CD14-positive monocyte (primary cell): ENCODE data around the gene ARHGEF6. TPM values are rescaled to one million over a fixed set of nuclear protein-coding genes. Genes with fewer than 3 reads are reported as not detected.
A peak's percentile ranks its signal among the peaks of the same experiment; 100 is the strongest.

Experiments used
- DNase-seq, 3 donors: peaks; one replicate each; pipeline ENCODE4 v3.0.0-alpha.2; 2011 to 2022
- H2AFZ ChIP-seq: 2 replicates; pipeline ENCODE4 v1.6.0; 2012; ENCODE audit warnings: mild to moderate bottlenecking, low read depth, low read length, inconsistent platforms; ENCODE audit not compliant: insufficient read depth, poor library complexity, severe bottlenecking
- H3K27ac ChIP-seq, 2 donors: 1 replicate in 1 of 2; 2 replicates in 1 of 2; pipeline ENCODE4 v1.5.1; 2012 to 2013; ENCODE audit warnings: low read length in 2 of 2, control low read depth in 1 of 2, inconsistent platforms in 1 of 2, low read depth in 1 of 2, mild to moderate bottlenecking in 1 of 2
- H3K27me3 ChIP-seq, 2 donors: one replicate each; pipeline versions ENCODE4 v1.6.0 to v1.6.1; 2011 to 2013; ENCODE audit warnings: low read length in 2 of 2; ENCODE audit not compliant: control insufficient read depth in 2 of 2, insufficient read depth in 2 of 2
- H3K36me3 ChIP-seq, 2 donors: replicated peaks in 1 of 2; 1 replicate in 1 of 2; 2 replicates in 1 of 2; pipeline versions ENCODE4 v1.5.1 to v1.6.1; 2012 to 2013; ENCODE audit warnings: low read length in 2 of 2, control low read depth in 1 of 2, inconsistent platforms in 1 of 2, mild to moderate bottlenecking in 1 of 2; ENCODE audit not compliant: insufficient read depth in 2 of 2, control insufficient read depth in 1 of 2
- H3K4me1 ChIP-seq, 2 donors: 1 replicate in 1 of 2; 2 replicates in 1 of 2; pipeline versions ENCODE4 v1.5.1 to v1.6.1; 2012 to 2013; ENCODE audit warnings: low read length in 2 of 2, control low read depth in 1 of 2, inconsistent platforms in 1 of 2, mild to moderate bottlenecking in 1 of 2, moderate library complexity in 1 of 2; ENCODE audit not compliant: insufficient read depth in 2 of 2, control insufficient read depth in 1 of 2
- H3K4me2 ChIP-seq: replicated peaks from 2 replicates; pipeline ENCODE3; 2012; ENCODE audit warnings: low read length, moderate library complexity, mild to moderate bottlenecking; ENCODE audit not compliant: poor library complexity, severe bottlenecking; ENCODE audit errors: extremely low read depth
- H3K4me3 ChIP-seq, 3 experiments: fragments of 200-600 bp in 1 of 3; sonication (generic) in 1 of 3; replicated peaks in 1 of 3; 1 replicate in 2 of 3; 2 replicates in 1 of 3; pipeline ENCODE4 v1.5.1; 2011 to 2013; ENCODE audit warnings: low read length in 3 of 3, mild to moderate bottlenecking in 3 of 3, control low read depth in 2 of 3, low read depth in 2 of 3, inconsistent platforms in 1 of 3, moderate library complexity in 1 of 3
- H3K79me2 ChIP-seq: 2 replicates; pipeline ENCODE4 v1.6.0; 2012; ENCODE audit warnings: mild to moderate bottlenecking, control low read depth, inconsistent platforms, low read length, moderate library complexity; ENCODE audit not compliant: insufficient read depth
- H3K9ac ChIP-seq: 2 replicates; pipeline ENCODE4 v1.6.0; 2017; ENCODE audit warnings: low read length, mild to moderate bottlenecking; ENCODE audit not compliant: insufficient read depth, poor library complexity, severe bottlenecking
- H3K9me3 ChIP-seq, 2 donors: replicated peaks in 1 of 2; 1 replicate in 1 of 2; 2 replicates in 1 of 2; pipeline versions ENCODE4 v1.5.1 to v1.6.1; 2012 to 2013; ENCODE audit warnings: low read length in 2 of 2, control low read depth in 1 of 2; ENCODE audit not compliant: control insufficient read depth in 1 of 2, insufficient read depth in 1 of 2
- H4K20me1 ChIP-seq: 2 replicates; pipeline ENCODE4 v1.6.0; 2012; ENCODE audit warnings: mild to moderate bottlenecking, low read length, control low read depth, moderate library complexity; ENCODE audit not compliant: insufficient read depth
- H3K27ac Mint-ChIP-seq, 7 donors: one replicate each; pipeline ENCODE4 v1.8.0; 2020; ENCODE audit warnings: mild to moderate bottlenecking in 7 of 7, mixed read lengths in 7 of 7, moderate library complexity in 6 of 7, inconsistent platforms in 2 of 7
- H3K27me3 Mint-ChIP-seq, 3 donors: one replicate each; pipeline ENCODE4 v1.8.0; 2021 to 2022; ENCODE audit warnings: low read depth in 3 of 3, mild to moderate bottlenecking in 3 of 3, mixed read lengths in 3 of 3, moderate library complexity in 3 of 3, inconsistent platforms in 1 of 3
- H3K36me3 Mint-ChIP-seq, 2 donors: one replicate each; pipeline ENCODE4 v1.8.0; 2020; ENCODE audit warnings: mixed read lengths in 2 of 2, inconsistent platforms in 1 of 2, mild to moderate bottlenecking in 1 of 2
- H3K4me1 Mint-ChIP-seq: one replicate; pipeline ENCODE4 v1.8.0; 2020; ENCODE audit warnings: mild to moderate bottlenecking, mixed read lengths
- H3K4me3 Mint-ChIP-seq, 2 donors: one replicate each; pipeline ENCODE4 v1.8.0; 2020; ENCODE audit warnings: mild to moderate bottlenecking in 2 of 2, mixed read lengths in 2 of 2, moderate library complexity in 1 of 2
- H3K9me3 Mint-ChIP-seq, 7 donors: one replicate each; pipeline ENCODE4 v1.8.0; 2020 to 2022; ENCODE audit warnings: mixed read lengths in 7 of 7, mild to moderate bottlenecking in 6 of 7, moderate library complexity in 6 of 7, inconsistent platforms in 2 of 7
- CTCF ChIP-seq: fragments of 200-600 bp; IDR thresholded peaks from one replicate; pipeline ENCODE4 v1.8.0; 2022; ENCODE audit warnings: antibody characterized with exemption, mild to moderate bottlenecking
- WGBS: methylation state at CpG from one replicate; pipeline ENCODE4 v1.1.5; 2013; ENCODE audit warnings: missing lambda C conversion rate; ENCODE audit not compliant: insufficient coverage; 5-methylcytosine and 5-hydroxymethylcytosine counted together
- intact Hi-C, 2 donors: fragments of 100-400 bp; cut with micrococcal nuclease; formaldehyde crosslinking; loops; one replicate each; pipeline versions ENCODE4 v1.15.0 to v1.15.1; 2023
- polyA plus RNA-seq, 3 donors: library from polyadenylated mRNA; depleted of rRNA in 1 of 3; unstranded in 2 of 3; stranded (reverse) in 1 of 3; fragments of 300-500 nt in 2 of 3; fragments of >200 nt in 1 of 3; fragmentation: Illumina TruSeq in 2 of 3; gene quantifications; 1 replicate in 2 of 3; 2 replicates in 1 of 3; pipeline ENCODE4 v1.2.3, GENCODE V29; 2012 to 2021

Gene ARHGEF6
- polyA plus RNA-seq, 3 donors: 51.4 to 79.2 (median 57.0) TPM

DNA sequence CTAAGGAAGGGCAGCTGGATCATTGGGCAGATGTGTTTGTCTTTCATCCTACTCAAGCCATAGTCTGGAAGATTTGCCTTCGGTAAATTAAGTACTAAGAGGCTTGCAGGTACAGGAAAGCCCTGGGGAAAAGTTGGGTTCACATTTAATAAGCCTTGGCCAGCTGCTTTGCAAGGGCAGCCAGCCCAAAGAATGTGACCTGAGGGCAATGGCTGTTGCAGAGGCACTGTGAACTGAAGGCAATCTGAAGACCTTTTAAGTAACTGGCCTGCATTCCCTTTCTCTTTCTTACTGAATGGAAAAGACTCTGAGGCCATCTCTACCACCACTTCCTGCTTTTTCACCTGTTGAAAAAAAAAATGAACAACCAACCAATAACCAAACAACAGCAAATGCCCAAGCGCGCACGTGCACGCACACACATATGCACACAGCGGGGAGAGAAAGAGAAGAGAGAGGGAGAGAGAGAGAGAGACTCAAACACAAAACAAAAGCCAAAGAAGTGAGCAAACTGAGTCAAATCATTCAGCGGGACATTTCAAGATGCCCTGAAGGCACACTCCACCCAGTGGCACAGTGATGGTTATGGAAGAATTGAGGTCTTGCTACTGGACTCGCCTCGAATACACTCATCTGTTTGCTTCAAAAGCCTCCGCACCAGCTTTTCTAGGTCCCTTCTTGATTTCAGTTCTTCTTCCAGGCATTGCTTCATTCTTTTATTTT, 113.1 kb downstream of the ARHGEF6 start:
- WGBS: no CpG with 5 or more reads among the region's 10 CpGs
- peaks cover 56 to 59% of the 10 kb centered on the region in 2 donors for H3K36me3 Mint-ChIP-seq
- peaks cover 26% of the 10 kb centered on the region for H3K4me1 Mint-ChIP-seq
- Histone ChIP-seq H3K27me3 (no peaks in the 10 kb centered on the region), H3K4me2 (no peak overlapping the region), H3K79me2 (no peaks in the 10 kb centered on the region), H3K9ac (no peak overlapping the region), H3K27ac (peak overlapping the region in 1 of 2 donors; percentile 67), H2AFZ (no peak overlapping the region), H3K9me3 (no peaks in the 10 kb centered on the region), H3K36me3 (peaks cover 57 to 73% of the 10 kb centered on the region in 2 donors), H3K4me3 (no peak overlapping the region), H3K4me1 (peaks cover 18 to 24% of the 10 kb centered on the region in 2 donors), H4K20me1 (no peaks in the 10 kb centered on the region)
- intact Hi-C loops: no loop called here
- H3K9me3 Mint-ChIP-seq: no peaks in the 10 kb centered on the region
- no peak for TF ChIP-seq CTCF
- DNase-seq: no peak
- no peak overlapping the region for H3K4me3 Mint-ChIP-seq
- peaks cover 0 to 2% (median 0%) of the 10 kb centered on the region in 3 donors for H3K27me3 Mint-ChIP-seq
- peak overlapping the region in 6 of 7 donors; percentile 6 to 78 (median 31) for H3K27ac Mint-ChIP-seq

GRCh38 chrX:136666088-136666487, 114.6 kb downstream of the ARHGEF6 start:
- intact Hi-C loops: no loop called here
- no peaks in the 10 kb centered on the region for H3K9me3 ChIP-seq
- no peak overlapping the region for H3K4me3 ChIP-seq
- peak overlapping the region; percentile 12 for H3K4me2 ChIP-seq
- DNase-seq: no peak
- no peak overlapping the region for H2AFZ ChIP-seq
- H3K36me3 ChIP-seq: peaks cover 47 to 61% of the 10 kb centered on the region in 2 donors
- no peak for TF ChIP-seq CTCF
- WGBS: no CpG with 5 or more reads among the region's 1 CpG
- peaks cover 0 to 2% (median 0%) of the 10 kb centered on the region in 3 donors for H3K27me3 Mint-ChIP-seq
- peaks cover 46 to 49% of the 10 kb centered on the region in 2 donors for H3K36me3 Mint-ChIP-seq
- no peaks in the 10 kb centered on the region for H3K9me3 Mint-ChIP-seq
- no peaks in the 10 kb centered on the region for H3K79me2 ChIP-seq
- no peak overlapping the region for H3K4me3 Mint-ChIP-seq
- peaks cover 18 to 24% of the 10 kb centered on the region in 2 donors for H3K4me1 ChIP-seq
- H4K20me1 ChIP-seq: no peaks in the 10 kb centered on the region
- H3K27me3 ChIP-seq: no peaks in the 10 kb centered on the region
- H3K27ac ChIP-seq: peak overlapping the region; percentile 16 to 67
- H3K27ac Mint-ChIP-seq: peak overlapping the region in 6 of 7 donors; percentile 17 to 94 (median 49)
- H3K4me1 Mint-ChIP-seq: peaks cover 26% of the 10 kb centered on the region
- H3K9ac ChIP-seq: no peak overlapping the region
